DOHH2 (cell line): Measurements from ENCODE around the gene PPP6R3.

Source experiments
- EZH2phosphoT487 ChIP-seq: fragments of 200-600 bp; sonication (generic); IDR thresholded peaks from 2 replicates; pipeline ENCODE4 v1.6.1; 2017; ENCODE audit warnings: borderline replicate concordance, mild to moderate bottlenecking, antibody characterized with exemption, low read length, moderate library complexity, mixed read lengths
- TF ChIP-seq, protein P1 (sequence below): fragments of 200-600 bp; sonication (generic); IDR thresholded peaks from one replicate; pipeline ENCODE4 v1.5.1; 2014; ENCODE audit warnings: antibody characterized with exemption, mild to moderate bottlenecking, low read depth, low read length; ENCODE audit not compliant: poor library complexity, severe bottlenecking

DNA sequence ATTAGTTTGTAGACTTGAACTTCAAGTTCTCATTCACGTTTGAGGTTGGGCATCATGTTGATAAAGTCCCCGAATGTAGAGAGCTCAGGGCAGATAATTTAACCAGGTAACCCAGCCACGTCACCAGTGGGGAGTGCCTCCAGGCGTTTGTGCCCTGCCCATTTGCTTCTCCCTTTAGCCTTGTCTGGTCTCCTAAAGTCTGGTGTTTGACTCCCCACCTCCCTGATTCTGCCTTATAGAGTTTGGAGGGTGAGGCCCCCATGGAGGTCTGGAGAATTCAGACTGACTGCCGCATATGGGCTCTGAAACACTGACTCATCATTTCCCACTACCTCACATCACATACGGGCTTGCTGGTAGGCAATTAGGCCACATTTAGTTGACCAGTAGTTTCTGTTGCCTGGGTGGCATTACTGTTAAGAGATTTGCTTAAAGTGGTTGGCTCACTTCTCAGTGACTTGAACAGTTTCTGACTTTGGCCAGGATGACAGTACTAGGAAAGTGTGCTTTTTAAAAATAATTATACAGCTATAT is 124.5 kb downstream of the PPP6R3 start:
- TF ChIP-seq, protein P1, sequence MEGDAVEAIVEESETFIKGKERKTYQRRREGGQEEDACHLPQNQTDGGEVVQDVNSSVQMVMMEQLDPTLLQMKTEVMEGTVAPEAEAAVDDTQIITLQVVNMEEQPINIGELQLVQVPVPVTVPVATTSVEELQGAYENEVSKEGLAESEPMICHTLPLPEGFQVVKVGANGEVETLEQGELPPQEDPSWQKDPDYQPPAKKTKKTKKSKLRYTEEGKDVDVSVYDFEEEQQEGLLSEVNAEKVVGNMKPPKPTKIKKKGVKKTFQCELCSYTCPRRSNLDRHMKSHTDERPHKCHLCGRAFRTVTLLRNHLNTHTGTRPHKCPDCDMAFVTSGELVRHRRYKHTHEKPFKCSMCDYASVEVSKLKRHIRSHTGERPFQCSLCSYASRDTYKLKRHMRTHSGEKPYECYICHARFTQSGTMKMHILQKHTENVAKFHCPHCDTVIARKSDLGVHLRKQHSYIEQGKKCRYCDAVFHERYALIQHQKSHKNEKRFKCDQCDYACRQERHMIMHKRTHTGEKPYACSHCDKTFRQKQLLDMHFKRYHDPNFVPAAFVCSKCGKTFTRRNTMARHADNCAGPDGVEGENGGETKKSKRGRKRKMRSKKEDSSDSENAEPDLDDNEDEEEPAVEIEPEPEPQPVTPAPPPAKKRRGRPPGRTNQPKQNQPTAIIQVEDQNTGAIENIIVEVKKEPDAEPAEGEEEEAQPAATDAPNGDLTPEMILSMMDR: no peak
- TF ChIP-seq EZH2phosphoT487: no peak
